ENCODE measurements around the gene PLXNA2. TPM values are rescaled to one million over a fixed set of nuclear protein-coding genes. Genes with fewer than 3 reads are reported as not detected.

The PLXNA2 gene
- total and polyA plus RNA-seq, 2 of the 13 experiments (the other 11 are each of a cell fraction or from before 2014, with no cell fraction given) = 1.1 to 2.1 TPM

DNA sequence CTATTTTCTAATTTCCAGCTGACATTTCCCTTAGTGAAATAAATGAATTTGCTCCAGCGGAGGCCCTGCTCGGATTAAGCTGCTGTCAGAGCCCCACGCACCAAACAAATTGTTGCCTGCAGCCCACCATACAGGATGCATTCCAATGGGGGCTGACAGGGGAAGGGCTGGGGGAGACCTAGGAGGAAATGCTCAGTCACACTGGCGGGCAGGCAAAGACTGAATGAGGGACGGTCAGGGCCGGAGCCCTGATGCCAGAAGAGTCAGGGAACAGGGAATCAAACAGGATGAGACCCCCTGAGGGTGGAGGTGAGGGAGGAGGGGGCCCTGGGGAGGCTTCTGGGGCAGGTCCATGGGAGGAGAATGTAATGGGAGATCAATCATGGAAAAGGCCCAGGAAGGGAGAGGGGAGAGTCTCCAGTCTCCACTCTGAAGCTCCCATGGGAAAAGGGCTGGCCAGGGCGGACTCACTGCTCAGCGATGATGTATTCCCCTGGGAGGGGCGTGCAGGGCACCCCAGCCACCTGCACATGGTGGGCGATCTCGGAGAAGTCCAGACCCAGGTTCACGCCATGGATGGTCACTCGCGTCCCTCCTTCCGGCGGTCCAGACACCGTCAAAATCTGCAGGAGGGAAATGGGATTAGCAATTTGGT lies 183.8 kb downstream of the PLXNA2 start:
- no peak overlapping the region for H3K9ac ChIP-seq (ENCODE audit: insufficient read depth, low read depth, low read length)
- H3K9me3 ChIP-seq (ENCODE audit: low read length) = no peaks in the 10 kb centered on the region
- no peaks in the 10 kb centered on the region for H3K79me2 ChIP-seq (ENCODE audit: insufficient read depth, low read length)
- TF ChIP-seq SOX6 (IDR thresholded peaks at IDR 0.05) = no peak
- TF ChIP-seq SOX6 (CRISPR knock-in tag; IDR thresholded peaks at IDR 0.05) = no peak
- TF ChIP-seq, protein P1, sequence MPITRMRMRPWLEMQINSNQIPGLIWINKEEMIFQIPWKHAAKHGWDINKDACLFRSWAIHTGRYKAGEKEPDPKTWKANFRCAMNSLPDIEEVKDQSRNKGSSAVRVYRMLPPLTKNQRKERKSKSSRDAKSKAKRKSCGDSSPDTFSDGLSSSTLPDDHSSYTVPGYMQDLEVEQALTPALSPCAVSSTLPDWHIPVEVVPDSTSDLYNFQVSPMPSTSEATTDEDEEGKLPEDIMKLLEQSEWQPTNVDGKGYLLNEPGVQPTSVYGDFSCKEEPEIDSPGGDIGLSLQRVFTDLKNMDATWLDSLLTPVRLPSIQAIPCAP (CRISPR knock-in tag; IDR thresholded peaks at IDR 0.05; ENCODE audit: low read depth) = no peak
- no peak for TF ChIP-seq ARHGAP35 (CRISPR knock-in tag; IDR thresholded peaks at IDR 0.05; ENCODE audit: borderline replicate concordance)
- no peak for TF ChIP-seq NFE2L1 (CRISPR knock-in tag; IDR thresholded peaks at IDR 0.05; ENCODE audit: borderline replicate concordance)
- TF ChIP-seq ZNF20 (CRISPR knock-in tag; IDR thresholded peaks at IDR 0.05) = no peak
- TF ChIP-seq LRRFIP1 (CRISPR knock-in tag; conservative IDR thresholded peaks at IDR 0.05) = no peak
- TF ChIP-seq ZFP36L1 (CRISPR knock-in tag; IDR thresholded peaks at IDR 0.05) = no peak
- no peak for TF ChIP-seq ZNF839 (CRISPR knock-in tag; IDR thresholded peaks at IDR 0.05; ENCODE audit: borderline replicate concordance)
- TF ChIP-seq SRSF9 (IDR thresholded peaks at IDR 0.05; ENCODE audit: borderline replicate concordance, insufficient read depth, low read depth, low read length, poor library complexity, severe bottlenecking) = no peak
- TF ChIP-seq, protein P2, sequence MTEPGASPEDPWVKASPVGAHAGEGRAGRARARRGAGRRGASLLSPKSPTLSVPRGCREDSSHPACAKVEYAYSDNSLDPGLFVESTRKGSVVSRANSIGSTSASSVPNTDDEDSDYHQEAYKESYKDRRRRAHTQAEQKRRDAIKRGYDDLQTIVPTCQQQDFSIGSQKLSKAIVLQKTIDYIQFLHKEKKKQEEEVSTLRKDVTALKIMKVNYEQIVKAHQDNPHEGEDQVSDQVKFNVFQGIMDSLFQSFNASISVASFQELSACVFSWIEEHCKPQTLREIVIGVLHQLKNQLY (CRISPR knock-in tag; IDR thresholded peaks at IDR 0.05) = no peak
- TF ChIP-seq TBX3 (IDR thresholded peaks at IDR 0.05; ENCODE audit: borderline replicate concordance) = no peak
- no peak for TF ChIP-seq ZNF460 (CRISPR knock-in tag; IDR thresholded peaks at IDR 0.05; ENCODE audit: borderline replicate concordance)
- no peak for TF ChIP-seq ATF5 (CRISPR knock-in tag; IDR thresholded peaks at IDR 0.05; ENCODE audit: low read depth)
- no peak for TF ChIP-seq ZNF562 (CRISPR knock-in tag; IDR thresholded peaks at IDR 0.05; ENCODE audit: borderline replicate concordance)
- TF ChIP-seq SETDB1 (CRISPR knock-in tag; IDR thresholded peaks at IDR 0.05; ENCODE audit: borderline replicate concordance) = no peak
- TF ChIP-seq ZNF234 (CRISPR knock-in tag; conservative IDR thresholded peaks at IDR 0.05) = no peak
- TF ChIP-seq ZFP37 (CRISPR knock-in tag; IDR thresholded peaks at IDR 0.05; ENCODE audit: borderline replicate concordance) = no peak
- TF ChIP-seq U2AF1 (optimal IDR thresholded peaks at IDR 0.05; ENCODE audit: low read depth, low read length) = no peak
- in situ Hi-C loops (cut with HindIII; ENCODE audit: extremely low pct_ligation_motif_present, low pct_unique_long_range_greater_than_20kb) (no loop called here), intact Hi-C loops (cut with micrococcal nuclease; ENCODE audit: unreplicated experiment) (no loop called here)
- peaks cover 13% of the 10 kb centered on the region for H3K4me1 ChIP-seq (ENCODE audit: insufficient read depth, low read length)
- no peak overlapping the region for H3K27ac ChIP-seq (ENCODE audit: extremely low read length, insufficient read depth, low read length)
- ATAC-seq (no peak), DNase-seq (ENCODE audit: low spot score) (no peak), FAIRE-seq (no peak)
- H3K4me3 ChIP-seq (replicated peaks in 1 of 3; ENCODE audit: insufficient read depth in 1 of 3, low read depth in 2 of 3, low read length in 3 of 3) = no peak overlapping the region
- H2AFZ ChIP-seq (ENCODE audit: low read length) = no peak overlapping the region
- H3K36me3 ChIP-seq (replicated peaks in 1 of 2; ENCODE audit: control insufficient read depth in 1 of 2, insufficient read depth in 2 of 2, low read length in 2 of 2) = no peaks in the 10 kb centered on the region
- ChIA-PET POLR2A (no interaction called here), CTCF (ENCODE audit: low intra/inter-chr PET ratio, low total read pairs) (no interaction called here)
- H3K4me2 ChIP-seq (ENCODE audit: low read depth, low read length) = no peak overlapping the region
- WGBS (ENCODE audit: low lambda C conversion rate) = 87% methylated on average over 13 of the region's 17 CpGs
- H4K20me1 ChIP-seq (ENCODE audit: insufficient read depth, low read length) = no peaks in the 10 kb centered on the region
- no TSS peak for BruUV-seq (replicated peaks)
- H3K27me3 ChIP-seq (ENCODE audit: control insufficient read depth in 1 of 2, insufficient read depth in 2 of 2, low read length in 2 of 2) = no peaks in the 10 kb centered on the region

All from HepG2 (cell line).